ENCODE data around the gene COG5. TPM values are rescaled to one million over a fixed set of nuclear protein-coding genes. Genes with fewer than 3 reads are reported as not detected.

The COG5 gene
- total and polyA plus RNA-seq, 2 of the 8 experiments (the other 6 are each of a cell fraction or from before 2014, with no cell fraction given) = 10.5 to 28.1 TPM

DNA sequence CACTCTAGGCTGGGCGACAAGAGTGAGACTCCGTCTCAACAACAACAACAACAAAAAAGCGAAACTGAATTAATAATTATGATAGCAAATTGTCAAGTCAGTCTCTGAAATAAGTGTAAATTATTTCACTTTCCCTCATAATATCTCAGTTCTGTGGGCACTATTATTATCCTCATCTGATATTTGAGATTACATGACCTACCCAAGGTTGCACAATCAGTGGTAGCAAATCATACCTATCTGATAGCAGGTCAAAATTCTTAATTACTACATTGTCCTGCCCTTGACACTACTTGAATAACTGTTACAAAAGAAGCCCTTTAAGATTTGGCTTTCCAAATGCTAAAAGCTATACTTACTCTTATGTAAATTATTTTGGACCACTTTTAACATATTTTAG is 209.1 kb downstream of the COG5 start:
- H3K79me1 ChIP-seq (ENCODE audit: low read depth, low read length) = no peaks in the 10 kb centered on the region
- DNase-seq (ENCODE audit: low read depth in 1 of 2, low spot score in 2 of 2) (no peak), FAIRE-seq (no peak)
- H3K23me2 ChIP-seq (ENCODE audit: low read depth, low read length) = no peaks in the 10 kb centered on the region
- no peak overlapping the region for H2AK5ac ChIP-seq (ENCODE audit: low read depth, low read length)
- no peaks in the 10 kb centered on the region; a peak in 1 of 4 replicates for H3K9me3 ChIP-seq (ENCODE audit: insufficient read depth in 2 of 2, low read depth in 1 of 2, low read length in 1 of 2)
- no peak overlapping the region for H4K91ac ChIP-seq (replicated peaks; ENCODE audit: insufficient read length, low read length)
- no peaks in the 10 kb centered on the region for H3K27me3 ChIP-seq (replicated peaks in 1 of 4; ENCODE audit: control insufficient read depth in 3 of 4, extremely low read depth in 1 of 4, insufficient read depth in 3 of 4, low read length in 3 of 4)
- H2BK12ac ChIP-seq (ENCODE audit: low read depth, low read length) = no peak overlapping the region
- H2BK120ac ChIP-seq (replicated peaks; ENCODE audit: low read depth, low read length) = no peak overlapping the region
- no peak overlapping the region for H3K4ac ChIP-seq (replicated peaks; ENCODE audit: insufficient read length, low read depth, low read length)
- peaks cover 0 to 3% (median 0%) of the 10 kb centered on the region in 4 experiments; a peak in 2 of 8 replicates for H3K36me3 ChIP-seq (ENCODE audit: control insufficient read depth in 2 of 4, insufficient read depth in 4 of 4, low read length in 3 of 4)
- no peak overlapping the region for H2AFZ ChIP-seq (ENCODE audit: low read length)
- no peaks in the 10 kb centered on the region for H3K79me2 ChIP-seq (ENCODE audit: control insufficient read depth in 1 of 2, insufficient read depth in 2 of 2, low read length in 2 of 2)
- no peaks in the 10 kb centered on the region for H3K4me1 ChIP-seq (replicated peaks in 1 of 4; ENCODE audit: control insufficient read depth in 3 of 4, insufficient read depth in 4 of 4, low read length in 3 of 4)
- no peak overlapping the region for H3K4me3 ChIP-seq (ENCODE audit: extremely low read depth in 1 of 4, insufficient read depth in 2 of 4, low read depth in 3 of 4, low read length in 4 of 4)
- no peak overlapping the region for H3K14ac ChIP-seq (ENCODE audit: insufficient read length)
- H3K56ac ChIP-seq (replicated peaks; ENCODE audit: insufficient read length, low read depth, low read length) = no peak overlapping the region
- H2BK20ac ChIP-seq (ENCODE audit: low read length) = no peak overlapping the region
- no peak overlapping the region for H3K9ac ChIP-seq (replicated peaks in 1 of 4; ENCODE audit: extremely low read depth in 1 of 4, low read depth in 3 of 4, low read length in 3 of 4)
- H4K5ac ChIP-seq (ENCODE audit: insufficient read length, low read depth, low read length) = no peak overlapping the region
- no peak overlapping the region for H2BK15ac ChIP-seq (ENCODE audit: low read length)
- ChIA-PET POLR2A (ENCODE audit: partially characterized antibody) (no interaction called here), CTCF (ENCODE audit: partially characterized antibody) (interaction anchor here (0.5 kb wide), 1 partner anchor 118 kb away, joined by 3 read pairs; no protein-coding TSS in a partner anchor)
- H3K23ac ChIP-seq (ENCODE audit: insufficient read length) = no peak overlapping the region
- H3K27ac ChIP-seq (ENCODE audit: low read depth, low read length) = no peak overlapping the region
- WGBS, 2 experiments (ENCODE audit: extremely low coverage in 1 of 2, insufficient coverage in 1 of 2, insufficient read length in 1 of 2, insufficient replicate concordance in 2 of 2, low coverage in 1 of 2, low lambda C conversion rate in 2 of 2, missing lambda C conversion rate in 1 of 2) = 91% methylated on average over 3 of the region's 3 CpGs; no CpG with 5 or more reads in 1 of the 2 experiments
- no peak overlapping the region for H3K18ac ChIP-seq (ENCODE audit: extremely low read depth, low read length)
- H4K20me1 ChIP-seq (replicated peaks in 1 of 2; ENCODE audit: control insufficient read depth in 1 of 2, insufficient read depth in 2 of 2, low read length in 2 of 2) = peaks cover 0 to 3% of the 10 kb centered on the region in 2 experiments
- H2BK5ac ChIP-seq (ENCODE audit: low read depth, low read length) = no peak overlapping the region
- H3K4me2 ChIP-seq (ENCODE audit: insufficient read depth in 1 of 2, low read depth in 2 of 2, low read length in 2 of 2) = no peak overlapping the region
- H4K8ac ChIP-seq (ENCODE audit: extremely low read depth, insufficient read depth, low read length) = no peak overlapping the region
- TF ChIP-seq BACH1 (IDR thresholded peaks at IDR 0.05; ENCODE audit: low read length) (no peak), SP4 (IDR thresholded peaks at IDR 0.05; ENCODE audit: low read length) (no peak), CEBPB (IDR thresholded peaks at IDR 0.05; ENCODE audit: low read depth, low read length) (no peak), TAF7 (optimal IDR thresholded peaks at IDR 0.05; ENCODE audit: borderline replicate concordance, low read depth, low read length) (no peak), RXRA (IDR thresholded peaks at IDR 0.05; ENCODE audit: insufficient read depth, low read depth, low read length) (no peak), MAX (IDR thresholded peaks at IDR 0.05) (no peak), RNF2 (IDR thresholded peaks at IDR 0.05; ENCODE audit: borderline replicate concordance, low read depth, low read length, missing control alignments, poor library complexity, severe bottlenecking) (no peak), CBX5 (IDR thresholded peaks at IDR 0.05; ENCODE audit: low read depth, low read length) (no peak), EP300 (IDR thresholded peaks at IDR 0.05; ENCODE audit: borderline replicate concordance in 1 of 2, low read depth in 2 of 2, low read length in 2 of 2) (no peak), JUND (IDR thresholded peaks at IDR 0.05; ENCODE audit: low read length) (no peak), EZH2 (IDR thresholded peaks at IDR 0.05; ENCODE audit: low read depth, low read length, severe bottlenecking) (no peak), ATF2 (IDR thresholded peaks at IDR 0.05; ENCODE audit: low read length) (no peak)
